BE2C (cell line): Measurements from ENCODE around the gene C17orf50.

Source experiments
- DNase-seq: peaks from one replicate; pipeline ENCODE4 v3.0.0-alpha.2; 2020
- H3K27me3 ChIP-seq: fragments of 250-450 bp; sonication (Bioruptor Pico); 2 replicates; pipeline ENCODE4 v1.5.1; 2020; ENCODE audit warnings: mild to moderate bottlenecking
- H3K36me3 ChIP-seq: fragments of 250-450 bp; sonication (Bioruptor Pico); 2 replicates; pipeline ENCODE4 v1.5.1; 2020; ENCODE audit warnings: mild to moderate bottlenecking
- H3K4me1 ChIP-seq: fragments of 250-450 bp; sonication (Bioruptor Pico); 2 replicates; pipeline ENCODE4 v1.5.1; 2020
- H3K4me3 ChIP-seq: 2 replicates; pipeline ENCODE4 v1.5.1; 2011; ENCODE audit warnings: low read depth, low read length
- H3K9me3 ChIP-seq: fragments of 250-450 bp; sonication (Bioruptor Pico); 2 replicates; pipeline ENCODE4 v1.5.1; 2020
- CTCF ChIP-seq: IDR thresholded peaks from 2 replicates; pipeline ENCODE4 v1.5.1; 2012; ENCODE audit warnings: mild to moderate bottlenecking, low read depth, low read length

C17orf50 gene

GRCh38 chr17:35742896-35743477, 17.7 kb upstream of the C17orf50 start:
- Histone ChIP-seq H3K27me3 (peaks cover 3% of the 10 kb centered on the region; the same call in 1 of the 2 replicates), H3K9me3 (0 out of 2 replicates have a peak, but pooled peaks cover 4% of the 10 kb centered on the region), H3K4me1 (no peaks in the 10 kb centered on the region), H3K4me3 (no peak overlapping the region), H3K36me3 (no peaks in the 10 kb centered on the region)
- no peak for TF ChIP-seq CTCF
- DNase-seq = no peak

- no peak for DNase-seq
- Histone ChIP-seq H3K4me1 (peaks cover 7% of the 10 kb centered on the region; the same call in 1 of the 2 replicates), H3K27me3 (peaks cover 3% of the 10 kb centered on the region; the same call in 1 of the 2 replicates), H3K36me3 (no peaks in the 10 kb centered on the region), H3K4me3 (no peak overlapping the region), H3K9me3 (0 out of 2 replicates have a peak, but pooled peaks cover 4% of the 10 kb centered on the region)
- no peak for TF ChIP-seq CTCF
These were observed 16.9 kb upstream of the C17orf50 start for GRCh38 chr17:35743626-35744328.

- H3K27me3 ChIP-seq = peaks cover 3% of the 10 kb centered on the region; the same call in 1 of the 2 replicates
- TF ChIP-seq CTCF = no peak
These were observed 15.9 kb upstream of the C17orf50 start for GRCh38 chr17:35744830-35745229.

GRCh38 chr17:35745246-35745645, 15.4 kb upstream of the C17orf50 start:
- Histone ChIP-seq H3K4me3 (no peak overlapping the region), H3K27me3 (peaks cover 3% of the 10 kb centered on the region; the same call in 1 of the 2 replicates), H3K36me3 (no peaks in the 10 kb centered on the region), H3K4me1 (peaks cover 8% of the 10 kb centered on the region), H3K9me3 (0 out of 2 replicates have a peak, but pooled peaks cover 4% of the 10 kb centered on the region)
- no peak for DNase-seq
- no peak for TF ChIP-seq CTCF

More at GRCh38 chr17:35744830-35745229, 15.9 kb upstream of the C17orf50 start:
- H3K4me3 ChIP-seq = no peak overlapping the region
- H3K9me3 ChIP-seq = 0 out of 2 replicates have a peak, but pooled peaks cover 4% of the 10 kb centered on the region
- H3K4me1 ChIP-seq = peaks cover 7% of the 10 kb centered on the region; the same call in 1 of the 2 replicates
- H3K36me3 ChIP-seq = no peaks in the 10 kb centered on the region
- no peak for DNase-seq

- Histone ChIP-seq H3K4me1 (peaks cover 9% of the 10 kb centered on the region), H3K27me3 (peaks cover 3% of the 10 kb centered on the region; the same call in 1 of the 2 replicates), H3K4me3 (no peak overlapping the region), H3K36me3 (no peaks in the 10 kb centered on the region), H3K9me3 (0 out of 2 replicates have a peak, but pooled peaks cover 2% of the 10 kb centered on the region)
- no peak for TF ChIP-seq CTCF
- no peak for DNase-seq
These were observed 14.9 kb upstream of the C17orf50 start for GRCh38 chr17:35745749-35746320.
